Thyroid gland (tissue), 4 donors: ENCODE measurements around the gene UBE2I. TPM values are rescaled to one million over a fixed set of nuclear protein-coding genes. Genes with fewer than 3 reads are reported as not detected.

Experiments used
- DNase-seq, 2 donors: peaks; one replicate each; pipeline ENCODE4 v3.0.0-alpha.2; 2019
- H3K27ac ChIP-seq, 3 donors: fragments of 200-600 bp; sonication (generic); 1 replicate in 2 of 3; 2 replicates in 1 of 3; pipeline ENCODE4 v1.5.1; 2016 to 2019; ENCODE audit warnings: mild to moderate bottlenecking in 1 of 3, moderate library complexity in 1 of 3
- H3K27me3 ChIP-seq: fragments of 200-600 bp; sonication (generic); one replicate; pipeline ENCODE4 v1.5.1; 2019
- H3K36me3 ChIP-seq, 2 donors: fragments of 200-600 bp; sonication (generic); one replicate each; pipeline ENCODE4 v1.5.1; 2016 to 2019
- H3K4me1 ChIP-seq, 2 donors: fragments of 200-600 bp; sonication (generic); one replicate each; pipeline ENCODE4 v1.5.1; 2017 to 2019
- H3K4me3 ChIP-seq, 3 donors: fragments of 200-600 bp; sonication (generic); replicated peaks in 1 of 3; 1 replicate in 2 of 3; 2 replicates in 1 of 3; pipeline ENCODE4 v1.5.1; 2016; ENCODE audit warnings: mild to moderate bottlenecking in 1 of 3
- H3K9me3 ChIP-seq: fragments of 200-600 bp; sonication (generic); one replicate; pipeline ENCODE4 v1.5.1; 2017
- CTCF ChIP-seq, 6 experiments: fragments of 200-600 bp in 3 of 6; fragments of 450-650 bp in 3 of 6; sonication (generic) in 3 of 6; IDR thresholded peaks; one replicate each; pipeline ENCODE4 v1.5.1; 2016 to 2019; ENCODE audit warnings: antibody characterized with exemption in 6 of 6, mild to moderate bottlenecking in 2 of 6, inconsistent platforms in 1 of 6, moderate library complexity in 1 of 6
- POLR2A ChIP-seq, 2 donors: fragments of 450-650 bp; IDR thresholded peaks; one replicate each; pipeline ENCODE4 v1.6.1; 2017; ENCODE audit warnings: antibody characterized with exemption in 2 of 2, mild to moderate bottlenecking in 2 of 2, moderate library complexity in 1 of 2
- WGBS, 2 donors: methylation state at CpG; one replicate each; pipeline ENCODE4 v1.1.5; 2017; 5-methylcytosine and 5-hydroxymethylcytosine counted together
- intact Hi-C: fragments of 100-400 bp; cut with DNase I; formaldehyde crosslinking; loops from one replicate; pipeline ENCODE4 v1.15.1; 2023
- total RNA-seq, 4 donors: library from RNA; depleted of rRNA; stranded (reverse); fragments of >200 nt; gene quantifications; one replicate each; pipeline ENCODE4 v1.2.3, GENCODE V29; 2016

Gene UBE2I
- total RNA-seq, 4 donors from 2014 or later: 43.4 to 107 (median 79.6) TPM

DNA sequence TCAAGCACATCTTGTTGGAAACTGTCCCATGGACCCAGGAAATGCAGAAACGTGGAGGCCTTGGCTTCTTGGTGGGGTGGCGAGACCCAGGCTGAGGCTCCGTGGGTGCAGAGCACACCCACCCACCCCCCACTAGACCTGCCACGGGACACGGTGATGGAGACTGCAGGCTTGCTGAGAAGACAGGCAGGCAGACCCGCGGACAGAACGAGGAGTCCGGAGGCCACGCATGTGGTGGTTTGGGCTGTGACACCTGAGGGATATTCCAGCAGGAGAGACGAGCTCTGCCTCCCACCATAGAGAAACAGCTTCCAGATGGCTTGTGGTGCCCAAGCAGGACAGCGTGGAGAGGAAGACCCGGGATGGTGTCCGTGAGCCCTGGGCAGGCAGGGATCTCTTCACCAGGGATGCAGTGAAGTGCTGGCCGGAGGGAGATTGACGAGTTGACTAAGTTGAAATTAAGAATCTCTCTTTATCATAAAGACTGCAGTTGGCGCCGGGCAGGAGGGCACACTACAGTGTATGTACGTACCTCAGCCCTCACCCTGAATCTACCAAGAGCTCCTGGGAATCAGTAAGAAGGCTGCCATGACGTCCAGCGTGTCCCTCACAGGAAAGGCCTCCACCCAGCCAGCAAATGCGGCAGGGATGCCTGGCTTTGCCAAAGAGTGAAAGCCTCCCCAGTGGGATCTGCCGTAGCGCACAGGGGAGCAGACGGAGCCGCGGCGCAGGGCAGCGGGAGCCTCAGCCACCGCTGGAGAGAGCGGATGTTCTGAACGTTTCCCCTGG, 8.2 kb downstream of the UBE2I start:
- Histone ChIP-seq H3K27me3 (no peaks in the 10 kb centered on the region), H3K4me3 (no peak overlapping the region), H3K9me3 (no peaks in the 10 kb centered on the region), H3K36me3 (peaks cover 77 to 78% of the 10 kb centered on the region in 2 donors), H3K4me1 (no peaks in the 10 kb centered on the region), H3K27ac (no peak overlapping the region)
- 91% methylated on average over 32 of the region's 32 CpGs for WGBS, 2 donors
- DNase-seq: no peak
- TF ChIP-seq POLR2A (IDR thresholded peaks at IDR 0.05): no peak
- TF ChIP-seq CTCF (IDR thresholded peaks at IDR 0.05): no peak
- intact Hi-C loops: no loop called here

- H3K36me3 ChIP-seq: peaks cover 79% of the 10 kb centered on the region in 2 donors
- no peak overlapping the region for H3K4me3 ChIP-seq
- intact Hi-C loops: no loop called here
- H3K27me3 ChIP-seq: no peaks in the 10 kb centered on the region
- H3K27ac ChIP-seq: no peak overlapping the region
- no peak for DNase-seq
- no peaks in the 10 kb centered on the region for H3K4me1 ChIP-seq
- 79 to 83% methylated on average over 9 of the region's 9 CpGs for WGBS, 2 donors
- TF ChIP-seq POLR2A (IDR thresholded peaks at IDR 0.05): no peak
- TF ChIP-seq CTCF (IDR thresholded peaks at IDR 0.05): no peak
- H3K9me3 ChIP-seq: no peaks in the 10 kb centered on the region
These were observed 8.8 kb downstream of the UBE2I start for GRCh38 chr16:1318268-1318545.

- H3K36me3 ChIP-seq: peaks cover 84% of the 10 kb centered on the region in 2 donors
- TF ChIP-seq CTCF (IDR thresholded peaks at IDR 0.05): no peak
- no peak for TF ChIP-seq POLR2A (IDR thresholded peaks at IDR 0.05)
- intact Hi-C loops: no loop called here
- H3K27ac ChIP-seq: no peak overlapping the region
- no peaks in the 10 kb centered on the region for H3K27me3 ChIP-seq
- no peaks in the 10 kb centered on the region for H3K9me3 ChIP-seq
- no peak for DNase-seq
- H3K4me1 ChIP-seq: no peaks in the 10 kb centered on the region
- WGBS, 2 donors: 92 to 94% methylated on average over 31 to 33 of the region's 33 CpGs
- no peak overlapping the region for H3K4me3 ChIP-seq
These were observed 9.6 kb downstream of the UBE2I start for GRCh38 chr16:1319041-1319440.

DNA sequence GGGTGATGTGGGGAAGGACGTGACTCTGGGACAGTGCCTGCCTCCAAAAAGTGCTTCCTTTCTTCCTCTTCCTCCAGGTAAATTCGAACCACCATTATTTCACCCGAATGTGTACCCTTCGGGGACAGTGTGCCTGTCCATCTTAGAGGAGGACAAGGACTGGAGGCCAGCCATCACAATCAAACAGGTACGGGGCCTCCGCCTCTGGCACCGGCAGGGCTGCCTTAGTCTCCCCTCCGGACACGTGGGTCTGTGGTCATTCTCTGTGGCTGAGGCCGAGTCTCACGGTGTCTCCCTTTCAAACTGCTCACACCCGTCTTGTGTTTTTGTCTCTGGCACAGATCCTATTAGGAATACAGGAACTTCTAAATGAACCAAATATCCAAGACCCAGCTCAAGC, 10.7 kb downstream of the UBE2I start:
- H3K4me1 ChIP-seq: no peaks in the 10 kb centered on the region
- H3K36me3 ChIP-seq: peaks cover 83 to 84% of the 10 kb centered on the region in 2 donors
- H3K27ac ChIP-seq: no peak overlapping the region
- intact Hi-C loops: no loop called here
- H3K4me3 ChIP-seq: no peak overlapping the region
- 85 to 87% methylated on average over 12 of the region's 12 CpGs for WGBS, 2 donors
- DNase-seq: no peak
- H3K27me3 ChIP-seq: no peaks in the 10 kb centered on the region
- no peaks in the 10 kb centered on the region for H3K9me3 ChIP-seq
- no peak for TF ChIP-seq POLR2A (IDR thresholded peaks at IDR 0.05)
- no peak for TF ChIP-seq CTCF (IDR thresholded peaks at IDR 0.05)

- intact Hi-C loops: no loop called here
- no peak for DNase-seq
- H3K9me3 ChIP-seq: no peaks in the 10 kb centered on the region
- TF ChIP-seq POLR2A (IDR thresholded peaks at IDR 0.05) (no peak), CTCF (IDR thresholded peaks at IDR 0.05) (no peak)
- H3K36me3 ChIP-seq: peaks cover 82 to 84% of the 10 kb centered on the region in 2 donors
- WGBS, 2 donors: 83 to 90% methylated on average over 11 to 20 of the region's 22 CpGs
- H3K27me3 ChIP-seq: no peaks in the 10 kb centered on the region
- H3K4me3 ChIP-seq: no peak overlapping the region
- H3K4me1 ChIP-seq: no peaks in the 10 kb centered on the region
- H3K27ac ChIP-seq: no peak overlapping the region
These were observed 11.3 kb downstream of the UBE2I start for GRCh38 chr16:1320658-1321240.
